Thymus (tissue), 11 donors: ENCODE results near the gene TUB. TPM values are rescaled to one million over a fixed set of nuclear protein-coding genes. Genes with fewer than 3 reads are reported as not detected.

Experiments used
- DNase-seq, 9 donors: peaks; one replicate each; pipeline ENCODE4 v3.0.0-alpha.2; 2013; ENCODE audit warnings: low spot score in 9 of 9, low read depth in 6 of 9, missing footprints in 1 of 9
- H3K27ac ChIP-seq, 2 donors: one replicate each; pipeline ENCODE4 v1.5.1; 2013; ENCODE audit warnings: control low read depth in 1 of 2, low read depth in 1 of 2, low read length in 1 of 2, mild to moderate bottlenecking in 1 of 2, moderate library complexity in 1 of 2
- H3K27me3 ChIP-seq, 2 donors: one replicate each; pipeline ENCODE4 v1.5.1; 2013; ENCODE audit warnings: low read length in 1 of 2; ENCODE audit not compliant: control insufficient read depth in 2 of 2, insufficient read depth in 1 of 2
- H3K36me3 ChIP-seq, 2 donors: one replicate each; pipeline ENCODE4 v1.5.1; 2013; ENCODE audit warnings: low read length in 1 of 2, mild to moderate bottlenecking in 1 of 2, moderate library complexity in 1 of 2; ENCODE audit not compliant: control insufficient read depth in 2 of 2, insufficient read depth in 2 of 2
- H3K4me1 ChIP-seq, 2 donors: one replicate each; pipeline ENCODE4 v1.5.1; 2013; ENCODE audit warnings: low read length in 2 of 2; ENCODE audit not compliant: control insufficient read depth in 2 of 2, insufficient read depth in 2 of 2
- H3K4me3 ChIP-seq, 2 donors: one replicate each; pipeline ENCODE4 v1.5.1; 2013; ENCODE audit warnings: low read length in 2 of 2, control low read depth in 1 of 2, mild to moderate bottlenecking in 1 of 2
- H3K9me3 ChIP-seq, 2 donors: one replicate each; pipeline ENCODE4 v1.5.1; 2013; ENCODE audit warnings: low read length in 1 of 2, mild to moderate bottlenecking in 1 of 2; ENCODE audit not compliant: control insufficient read depth in 2 of 2, insufficient read depth in 1 of 2
- WGBS: extraction: QIAGEN DNeasy Blood & Tissue Kit; methylation state at CpG from one replicate; pipeline ENCODE4 v1.1.7; 2013; 5-methylcytosine and 5-hydroxymethylcytosine counted together
- polyA plus RNA-seq: library from polyadenylated mRNA; stranded (reverse); fragments of 200-250 nt; gene quantifications from one replicate; pipeline ENCODE4 v1.2.3, GENCODE V29; 2013
- total RNA-seq: library from RNA; stranded (reverse); fragments of 120-200 nt; gene quantifications from one replicate; pipeline ENCODE4 v1.2.4, GENCODE V29; 2013
- donor health status: healthy.

TUB gene
- total and polyA plus RNA-seq, 2 donors = 0.80 to 2.5 TPM

GRCh38 chr11:8059030-8059429 lies 22.0 kb upstream of the TUB start:
- DNase-seq = no peak
- Histone ChIP-seq H3K27me3 (no peaks in the 10 kb centered on the region), H3K4me3 (no peak overlapping the region), H3K4me1 (no peaks in the 10 kb centered on the region), H3K36me3 (no peaks in the 10 kb centered on the region), H3K9me3 (no peaks in the 10 kb centered on the region), H3K27ac (no peak overlapping the region)
- 86% methylated on average over 8 of the region's 8 CpGs for WGBS

- no peak for DNase-seq
- Histone ChIP-seq H3K9me3 (no peaks in the 10 kb centered on the region), H3K27me3 (no peaks in the 10 kb centered on the region), H3K4me1 (no peaks in the 10 kb centered on the region), H3K36me3 (no peaks in the 10 kb centered on the region), H3K27ac (no peak overlapping the region), H3K4me3 (no peak overlapping the region)
- WGBS = 64% methylated on average over 10 of the region's 10 CpGs
Observed at GRCh38 chr11:8059571-8060011, 21.4 kb upstream of the TUB start.

DNA sequence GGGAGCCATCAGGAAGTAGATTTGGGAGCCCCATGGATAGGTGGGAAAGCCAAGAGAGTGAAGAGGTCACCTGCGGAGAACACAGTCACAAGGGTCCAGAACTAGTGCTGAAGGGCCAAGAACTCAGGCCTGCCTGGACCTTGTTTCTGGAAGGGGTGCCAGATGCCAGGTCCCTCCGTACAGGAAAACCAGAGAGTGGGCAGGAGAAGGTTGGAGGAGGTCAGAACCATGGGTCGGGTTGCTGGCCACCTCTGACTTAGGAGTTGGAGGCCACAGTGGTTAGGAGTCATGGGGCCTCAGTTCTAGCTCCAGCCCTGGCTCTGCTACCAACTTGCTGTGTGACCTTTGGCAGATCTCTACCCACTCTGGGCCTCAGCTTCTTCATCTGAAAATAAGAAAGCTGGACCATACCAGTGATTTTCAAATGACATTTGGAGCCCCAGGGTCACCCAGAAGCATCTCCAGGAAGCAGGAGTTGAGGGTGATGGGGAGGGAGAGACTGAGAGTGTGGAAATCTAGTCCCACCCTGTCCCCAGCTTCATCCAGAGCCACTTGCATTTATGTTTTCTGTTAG lies 20.8 kb upstream of the TUB start:
- WGBS = 91% methylated on average over 3 of the region's 3 CpGs
- no peak for DNase-seq
- no peaks in the 10 kb centered on the region for H3K4me1 ChIP-seq

GRCh38 chr11:8060801-8061554 lies 20.0 kb upstream of the TUB start:
- DNase-seq = no peak
- 93% methylated on average over 12 of the region's 12 CpGs for WGBS

More for the DNA sequence above, 20.8 kb upstream of the TUB start:
- Histone ChIP-seq H3K27ac (no peak overlapping the region), H3K27me3 (no peaks in the 10 kb centered on the region), H3K36me3 (no peaks in the 10 kb centered on the region), H3K4me3 (no peak overlapping the region), H3K9me3 (no peaks in the 10 kb centered on the region)

DNA sequence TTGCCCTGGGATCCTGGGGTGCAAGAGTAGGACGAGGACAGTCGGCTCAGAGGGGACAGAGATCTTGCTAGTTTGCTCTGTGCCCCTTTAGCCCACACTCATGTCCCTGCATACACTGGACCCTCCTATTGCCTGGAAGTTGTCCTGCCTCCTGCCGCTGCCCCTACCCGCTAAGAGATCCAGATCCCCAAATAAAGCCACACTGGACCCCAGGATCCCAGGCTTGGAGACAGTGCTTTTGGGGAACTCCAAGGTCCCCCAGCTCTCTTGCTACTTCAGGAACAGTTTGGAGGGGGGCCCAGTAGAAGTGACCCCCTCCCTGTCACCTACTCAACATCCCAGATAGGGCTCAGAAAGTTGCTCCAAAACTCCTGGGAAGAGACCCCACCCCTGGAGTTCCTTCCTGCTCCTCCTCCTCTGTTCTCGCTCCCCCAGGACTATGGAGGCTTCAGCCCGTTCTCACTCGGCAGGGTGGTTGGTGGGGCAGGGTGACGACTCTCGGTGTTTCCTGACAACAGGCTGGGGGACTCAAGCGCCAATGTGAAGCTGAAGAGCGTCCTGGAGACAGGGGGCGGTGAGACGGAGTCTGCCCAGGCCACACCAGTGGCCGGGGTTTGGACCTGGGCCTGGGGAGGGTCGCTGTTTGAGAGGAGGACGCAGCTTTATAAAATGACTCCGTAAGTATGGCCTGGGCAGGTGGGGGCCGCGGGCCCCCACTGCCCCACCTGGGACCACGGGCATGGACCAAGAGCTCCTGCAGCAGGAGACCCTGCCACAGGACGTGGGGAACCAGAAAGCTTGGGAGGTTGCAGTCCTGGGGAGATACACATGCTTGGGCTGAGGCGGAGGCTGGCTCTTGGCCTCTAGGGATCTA lies 19.2 kb upstream of the TUB start:
- 94% methylated on average over 22 of the region's 22 CpGs for WGBS
- H3K4me3 ChIP-seq = no peak overlapping the region

More at GRCh38 chr11:8060801-8061554, 20.0 kb upstream of the TUB start:
- H3K27ac ChIP-seq = no peak overlapping the region
- H3K9me3 ChIP-seq = no peaks in the 10 kb centered on the region
- H3K4me3 ChIP-seq = no peak overlapping the region
- H3K4me1 ChIP-seq = no peaks in the 10 kb centered on the region
- H3K36me3 ChIP-seq = no peaks in the 10 kb centered on the region
- H3K27me3 ChIP-seq = no peaks in the 10 kb centered on the region

GRCh38 chr11:8062781-8063257 lies 18.2 kb upstream of the TUB start:
- no peak overlapping the region for H3K4me3 ChIP-seq
- 91% methylated on average over 13 of the region's 13 CpGs for WGBS
- H3K36me3 ChIP-seq = no peaks in the 10 kb centered on the region
- H3K27ac ChIP-seq = no peak overlapping the region
- H3K4me1 ChIP-seq = no peaks in the 10 kb centered on the region
- DNase-seq = no peak
- no peaks in the 10 kb centered on the region for H3K9me3 ChIP-seq
- H3K27me3 ChIP-seq = peaks cover 0 to 6% of the 10 kb centered on the region in 2 donors

More for the DNA sequence above, 19.2 kb upstream of the TUB start:
- Histone ChIP-seq H3K27ac (no peak overlapping the region), H3K4me1 (no peaks in the 10 kb centered on the region), H3K27me3 (peaks cover 0 to 1% of the 10 kb centered on the region in 2 donors), H3K36me3 (no peaks in the 10 kb centered on the region), H3K9me3 (no peaks in the 10 kb centered on the region)
- no peak for DNase-seq

GRCh38 chr11:8063324-8063723 lies 17.7 kb upstream of the TUB start:
- no peak for DNase-seq
- no peaks in the 10 kb centered on the region for H3K4me1 ChIP-seq
- H3K36me3 ChIP-seq = no peaks in the 10 kb centered on the region
- no peak overlapping the region for H3K27ac ChIP-seq
- H3K4me3 ChIP-seq = no peak overlapping the region
- WGBS = 93% methylated on average over 7 of the region's 7 CpGs
- H3K9me3 ChIP-seq = no peaks in the 10 kb centered on the region
- H3K27me3 ChIP-seq = peaks cover 0 to 6% of the 10 kb centered on the region in 2 donors

DNA sequence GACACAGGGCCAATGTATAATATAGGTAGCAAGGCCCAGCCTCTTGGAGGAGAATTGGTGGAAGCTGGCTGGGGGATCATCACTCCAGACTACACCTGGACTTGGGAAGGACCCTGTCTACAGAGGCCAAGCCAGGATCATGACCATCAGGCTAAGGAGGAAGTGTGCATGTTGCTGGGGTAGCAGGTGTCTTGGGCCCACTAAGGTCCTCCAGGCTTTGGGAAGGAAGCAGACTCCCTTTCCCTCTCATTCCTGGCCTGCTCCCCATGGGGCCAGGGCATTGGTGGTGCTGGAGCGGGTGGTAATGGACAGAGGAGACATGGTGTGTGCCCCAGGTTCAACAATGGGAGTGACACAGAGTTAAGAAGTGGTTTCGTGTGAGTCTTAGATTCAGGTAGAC lies 16.0 kb upstream of the TUB start:
- H3K9me3 ChIP-seq = no peaks in the 10 kb centered on the region
- H3K27me3 ChIP-seq = peaks cover 0 to 13% of the 10 kb centered on the region in 2 donors
- H3K36me3 ChIP-seq = no peaks in the 10 kb centered on the region
- H3K4me3 ChIP-seq = no peak overlapping the region
- 95% methylated on average over 2 of the region's 2 CpGs for WGBS
- H3K27ac ChIP-seq = no peak overlapping the region
- H3K4me1 ChIP-seq = peaks cover 0 to 9% of the 10 kb centered on the region in 2 donors
- no peak for DNase-seq
